DMS153 (cell line): ENCODE data around the gene MRPS25.

Experiments used
- DNase-seq: peaks from one replicate; lab custom pipeline; 2025; lab: John Stamatoyannopoulos, UW

Gene MRPS25

DNA sequence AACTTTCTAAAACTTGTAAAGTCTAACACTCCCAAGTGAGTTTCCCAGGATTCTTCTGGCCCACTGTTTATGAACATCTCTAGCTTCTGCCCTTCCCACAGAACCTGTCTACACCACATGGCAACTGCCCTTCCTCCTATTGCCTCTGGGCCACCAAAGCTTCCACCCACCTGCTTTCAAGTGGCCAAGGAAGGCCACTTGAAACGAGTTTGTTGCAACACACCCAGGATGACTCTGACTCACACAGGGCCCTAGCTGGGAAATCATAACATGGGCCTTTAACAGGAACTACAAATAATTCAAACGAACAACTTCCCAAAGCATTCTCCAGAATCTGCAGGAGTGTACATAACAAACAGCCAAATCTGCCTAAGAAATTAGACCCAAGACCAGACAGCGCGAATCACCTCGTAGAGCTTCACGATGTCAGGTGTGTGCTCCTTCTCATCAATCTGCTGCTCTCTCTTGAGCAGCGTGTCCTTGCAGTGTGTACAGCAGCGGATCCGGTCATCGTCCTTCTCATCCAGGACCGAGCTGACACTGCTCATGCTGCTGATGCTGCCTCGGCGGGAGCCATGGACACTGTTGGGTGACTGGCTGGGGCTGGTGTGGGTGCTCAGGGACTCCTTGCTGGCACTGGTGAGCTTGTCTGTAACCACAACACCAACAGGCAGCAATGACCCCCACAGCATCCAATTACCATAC lies 17.0 kb upstream of the MRPS25 start:
- no peak for DNase-seq

DNA sequence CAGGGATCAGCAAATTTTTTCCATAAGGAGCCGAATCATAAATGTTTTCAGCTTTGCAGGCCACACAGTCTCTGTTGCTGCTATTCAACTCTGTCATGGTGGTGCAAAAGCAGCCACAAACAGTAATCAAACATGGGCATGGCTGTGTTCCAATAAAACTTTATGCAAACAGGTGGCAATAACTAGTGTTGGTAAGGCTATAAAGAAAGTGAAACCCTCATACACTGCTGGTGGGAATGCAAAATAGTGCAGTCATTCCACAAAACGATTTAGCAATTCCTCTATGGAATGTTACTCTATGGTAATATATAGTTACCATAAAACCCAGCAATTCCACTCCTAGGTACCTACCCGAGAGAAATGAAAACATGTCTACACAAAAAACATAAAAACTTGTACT lies 14.0 kb upstream of the MRPS25 start:
- DNase-seq: no peak

DNA sequence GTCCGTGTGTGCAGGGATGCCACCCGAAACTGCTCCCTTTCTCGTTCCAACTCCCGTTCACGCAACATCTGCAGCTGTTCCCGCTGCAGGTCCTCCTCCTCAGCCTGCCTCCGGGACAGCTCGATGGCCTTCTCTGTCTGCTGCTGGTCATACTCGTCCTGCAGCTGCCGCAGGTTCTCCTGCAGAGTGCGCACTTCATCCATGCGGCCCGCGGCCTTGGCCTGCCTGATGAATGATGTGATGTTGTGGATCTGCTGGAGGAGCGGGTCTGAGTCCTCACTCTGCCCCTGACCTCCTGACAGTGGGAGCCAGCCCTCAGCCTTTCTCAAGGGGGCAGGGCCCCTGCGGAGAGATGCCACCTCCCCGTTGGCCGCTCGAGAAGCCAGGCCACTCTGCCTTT lies 9.4 kb upstream of the MRPS25 start:
- DNase-seq: no peak

DNA sequence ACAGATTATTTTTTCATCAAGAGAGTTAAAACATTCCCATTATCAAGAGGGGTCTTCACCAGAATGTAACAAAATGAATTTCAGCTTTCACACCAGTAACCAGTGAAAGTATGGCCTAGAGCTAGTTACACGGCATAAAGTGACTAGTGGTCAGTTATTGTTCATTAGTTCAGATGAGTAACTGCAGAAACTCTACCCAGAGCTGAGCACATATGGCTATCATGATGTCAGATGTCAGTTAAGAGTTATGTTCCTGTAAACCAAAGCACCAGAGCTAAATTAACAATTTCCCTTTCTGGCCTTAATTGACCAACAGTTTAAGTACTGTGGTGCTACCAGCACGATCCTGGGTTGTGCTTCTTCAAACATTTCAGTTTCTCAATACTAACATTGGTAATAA lies 6.6 kb upstream of the MRPS25 start:
- no peak for DNase-seq

DNA sequence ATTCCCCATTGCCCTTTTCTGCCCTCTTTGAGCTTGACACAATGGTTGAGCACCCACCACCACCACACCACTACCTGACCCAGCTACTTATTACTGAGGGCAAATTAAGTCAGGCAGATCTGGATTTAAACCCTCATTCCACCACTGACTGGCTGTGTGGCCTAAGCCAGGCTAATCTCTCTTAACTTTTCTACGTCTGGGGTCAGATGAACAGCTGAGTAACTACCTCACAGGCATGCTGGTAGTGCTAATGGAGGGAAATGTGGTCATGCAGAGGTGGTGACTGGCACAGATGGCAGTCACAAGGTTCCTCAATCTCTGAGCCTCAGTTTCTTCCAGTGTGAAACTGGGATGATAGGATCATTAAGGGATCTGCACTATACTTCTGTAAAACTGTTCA lies 4.3 kb upstream of the MRPS25 start:
- DNase-seq: no peak

DNA sequence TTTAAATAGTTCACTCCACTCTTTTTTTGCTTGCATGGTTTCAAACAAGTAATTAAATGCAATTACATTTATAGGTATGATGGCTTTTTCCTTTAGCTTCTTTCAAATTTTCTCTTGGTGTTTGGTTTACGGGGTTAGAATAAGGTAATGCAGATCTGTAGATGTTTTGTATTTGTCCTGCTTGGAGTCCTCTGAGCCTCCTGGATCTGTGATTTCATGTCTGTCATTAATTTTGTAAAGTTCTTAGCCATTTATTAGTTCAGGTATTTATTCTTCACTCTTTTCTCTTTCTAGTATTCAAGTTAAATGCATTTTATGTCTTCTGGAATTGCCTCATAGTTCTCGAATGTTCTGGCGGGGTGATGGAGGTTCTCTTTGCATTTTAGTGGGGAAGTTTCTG lies 1.4 kb upstream of the MRPS25 start:
- DNase-seq: no peak

DNA sequence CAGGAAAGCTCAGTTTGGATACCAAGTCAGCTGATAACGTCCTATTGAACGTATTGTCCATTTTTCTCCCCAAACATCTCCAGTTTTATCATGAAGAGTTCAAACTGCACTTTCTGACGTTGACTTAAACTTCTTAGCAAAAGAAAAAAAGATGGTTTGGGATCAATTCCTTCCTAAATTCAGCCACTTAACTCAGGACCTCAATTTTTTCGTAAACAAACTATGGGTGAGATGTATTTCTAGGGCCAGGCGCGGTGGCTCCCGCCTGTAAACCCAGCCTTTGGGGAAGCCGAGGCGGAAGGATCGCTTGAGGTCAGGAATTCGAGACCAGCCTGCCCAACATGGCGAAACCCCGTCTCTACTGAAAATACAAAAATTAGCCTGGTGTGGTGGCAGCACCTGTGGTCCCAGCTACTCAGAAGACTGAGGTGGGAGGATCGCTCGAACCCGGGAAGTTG lies 464 bp upstream of the MRPS25 start:
- no peak for DNase-seq

DNA sequence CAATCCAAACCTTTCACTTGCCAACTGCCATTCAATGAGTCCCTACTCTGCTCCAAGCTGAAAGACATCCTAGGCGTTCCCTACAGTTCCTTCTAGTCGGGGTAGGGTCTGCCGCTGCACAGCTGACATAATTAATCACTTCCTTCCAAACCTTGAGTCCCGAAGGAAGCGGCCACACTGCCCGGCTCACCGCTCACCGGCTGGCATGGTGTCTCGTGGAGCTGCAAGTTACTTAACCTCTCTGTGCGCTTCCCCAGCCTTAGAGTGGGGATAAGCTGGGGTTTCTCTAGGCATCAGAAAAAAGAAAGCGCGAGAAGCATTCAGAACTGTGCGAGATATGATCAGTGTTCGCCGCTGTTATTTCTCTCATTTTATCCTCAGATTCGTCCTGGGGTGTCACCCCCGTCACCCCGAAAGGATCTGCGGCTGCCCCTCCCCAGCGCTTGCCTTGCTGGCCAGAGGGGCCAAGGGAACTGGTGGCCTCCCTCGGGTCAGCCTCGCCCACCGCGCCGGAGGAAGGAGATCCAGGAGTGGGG lies 748 bp downstream of the MRPS25 start:
- DNase-seq: no peak

DNA sequence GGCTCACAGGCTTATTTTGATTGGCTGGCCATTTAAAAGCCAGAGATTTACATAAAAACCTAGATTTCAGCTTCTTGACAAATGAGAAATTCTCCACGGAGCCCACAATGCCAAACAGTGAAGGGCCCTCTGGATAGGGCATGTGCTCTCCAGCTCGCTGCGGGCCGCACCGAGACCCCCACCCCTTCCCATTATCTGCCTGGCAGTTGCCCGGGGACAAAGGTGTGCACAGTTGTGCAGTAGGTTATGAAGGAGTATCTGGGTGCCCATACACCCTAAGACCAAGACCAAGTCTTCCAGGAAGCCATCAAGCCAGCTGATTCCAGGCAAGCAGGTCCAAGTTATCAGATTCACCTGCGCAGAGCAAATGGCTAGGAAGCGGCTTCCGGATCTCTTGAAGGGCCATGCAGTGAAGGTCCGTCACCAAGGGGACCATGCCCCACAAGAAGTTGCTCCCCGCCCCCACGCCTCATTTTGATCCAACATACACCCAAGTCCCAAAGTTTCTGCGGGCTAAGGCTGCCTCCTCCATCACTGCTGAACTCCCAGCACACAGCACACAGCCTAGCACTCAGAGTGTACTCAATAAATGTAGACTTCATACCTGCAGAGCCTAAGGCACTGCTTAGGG lies 1.3 kb downstream of the MRPS25 start:
- no peak for DNase-seq

DNA sequence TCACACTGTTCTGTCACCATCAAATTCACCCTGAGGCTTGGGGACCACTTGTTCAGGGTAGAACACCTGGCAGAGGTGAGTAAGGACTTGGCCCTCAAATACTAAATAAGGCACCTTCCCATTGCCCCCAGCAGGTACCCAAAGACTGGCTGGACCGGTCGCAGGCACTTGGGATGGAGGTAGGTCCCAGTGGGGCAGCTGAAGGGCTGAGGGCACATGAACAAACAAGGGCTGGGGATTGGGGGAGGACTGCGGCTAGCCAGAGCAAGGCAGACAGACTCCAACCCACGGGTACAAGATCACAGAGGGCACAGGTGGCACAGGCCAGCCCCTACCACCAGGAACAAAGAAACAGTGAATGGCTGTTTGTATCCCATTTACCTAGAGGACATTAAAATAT lies 1.9 kb downstream of the MRPS25 start:
- no peak for DNase-seq

DNA sequence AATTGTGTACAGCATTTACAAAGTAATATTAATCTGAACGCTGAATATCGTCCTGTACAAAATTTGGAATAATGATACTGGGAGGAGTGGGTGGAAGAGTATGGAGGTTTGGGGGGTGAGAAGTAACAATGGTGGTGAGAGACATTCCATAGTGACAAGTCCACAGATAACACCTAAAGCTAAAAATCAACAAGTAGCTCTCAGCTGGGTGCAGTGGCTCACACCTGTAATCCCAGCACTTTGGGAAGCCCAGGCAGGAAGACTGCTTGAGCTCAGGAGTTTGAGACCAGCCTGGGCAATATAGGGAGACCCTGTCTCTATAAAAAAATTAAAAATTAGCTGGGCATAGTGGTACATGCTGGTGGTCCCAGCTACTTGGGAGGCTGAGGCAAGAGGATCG lies 5.1 kb downstream of the MRPS25 start:
- DNase-seq: no peak

DNA sequence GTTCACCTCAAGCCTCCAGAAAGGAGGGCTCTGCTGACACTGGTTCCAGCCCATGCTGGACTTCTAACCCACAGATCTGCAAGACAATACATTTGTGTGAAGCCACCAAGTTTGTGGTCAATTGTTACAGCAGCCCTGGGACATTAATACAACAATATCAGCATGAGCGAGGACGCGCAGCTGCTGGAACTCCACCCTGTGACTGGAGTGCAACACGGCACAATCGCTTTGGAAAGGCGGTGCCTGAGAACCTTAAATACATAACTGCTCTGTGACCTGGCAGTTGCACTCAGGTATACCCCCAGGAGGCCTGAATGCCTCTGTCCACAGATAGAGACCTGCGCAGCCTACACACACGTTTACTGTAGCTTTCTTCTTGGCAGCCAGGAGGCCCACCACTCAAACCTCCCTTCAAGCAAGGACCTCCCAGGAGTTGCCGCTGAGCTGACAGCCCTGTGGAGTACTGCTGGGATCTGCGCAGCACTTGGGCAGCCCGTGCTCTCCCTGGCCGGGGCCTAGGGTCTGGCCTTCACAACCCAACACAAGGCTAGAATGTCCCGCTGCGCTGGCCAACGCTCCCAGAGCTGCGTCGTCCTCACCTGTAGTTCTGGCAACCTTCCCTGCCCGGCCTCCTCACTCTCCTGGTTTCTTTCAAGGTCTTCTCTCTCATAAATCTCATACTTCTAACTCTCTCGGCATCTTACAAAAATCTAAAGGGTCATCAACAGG lies 8.3 kb downstream of the MRPS25 start:
- no peak for DNase-seq

DNA sequence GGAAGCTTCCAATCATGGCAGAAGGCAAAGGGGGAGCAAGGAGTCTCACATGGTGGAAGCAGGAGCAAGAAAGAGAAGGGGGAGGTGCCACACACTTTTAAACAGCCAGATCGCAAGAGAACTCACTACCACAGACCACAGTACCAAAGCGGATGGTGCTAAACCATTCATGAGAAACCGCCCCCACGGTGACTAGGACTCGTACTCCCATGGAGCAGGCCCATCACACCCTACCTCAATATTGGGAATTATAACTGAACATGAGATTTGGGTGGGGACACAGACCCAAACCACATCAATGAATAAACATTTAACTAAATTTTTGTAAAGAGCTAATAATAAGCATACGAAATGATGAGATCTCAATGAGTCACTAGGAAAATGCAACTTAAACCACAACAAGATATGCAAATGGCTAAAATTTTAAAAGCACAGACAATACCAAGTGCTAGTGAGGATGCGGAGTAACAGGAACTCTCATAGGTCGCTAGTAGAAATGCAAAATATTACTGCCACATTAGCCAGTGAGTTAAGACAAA lies 10.0 kb downstream of the MRPS25 start:
- DNase-seq: no peak

DNA sequence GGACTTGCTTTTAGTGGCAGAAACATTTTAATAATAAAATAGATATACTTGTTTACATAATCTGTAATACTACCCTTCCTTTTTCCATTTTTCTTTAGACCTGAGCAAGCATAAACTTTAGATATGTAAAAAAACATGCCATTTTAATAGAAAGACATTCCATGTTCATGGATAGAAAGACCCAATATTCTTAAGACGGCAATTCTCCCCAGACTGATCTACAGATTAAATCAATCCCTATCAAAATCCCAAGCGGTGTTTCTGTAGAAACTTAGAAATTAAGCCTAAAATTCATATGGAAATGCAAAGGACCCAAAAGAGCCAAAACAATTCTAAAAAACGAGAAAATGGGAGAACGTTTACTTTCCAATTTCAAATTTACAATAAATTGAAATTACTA lies 11.6 kb downstream of the MRPS25 start:
- no peak for DNase-seq

DNA sequence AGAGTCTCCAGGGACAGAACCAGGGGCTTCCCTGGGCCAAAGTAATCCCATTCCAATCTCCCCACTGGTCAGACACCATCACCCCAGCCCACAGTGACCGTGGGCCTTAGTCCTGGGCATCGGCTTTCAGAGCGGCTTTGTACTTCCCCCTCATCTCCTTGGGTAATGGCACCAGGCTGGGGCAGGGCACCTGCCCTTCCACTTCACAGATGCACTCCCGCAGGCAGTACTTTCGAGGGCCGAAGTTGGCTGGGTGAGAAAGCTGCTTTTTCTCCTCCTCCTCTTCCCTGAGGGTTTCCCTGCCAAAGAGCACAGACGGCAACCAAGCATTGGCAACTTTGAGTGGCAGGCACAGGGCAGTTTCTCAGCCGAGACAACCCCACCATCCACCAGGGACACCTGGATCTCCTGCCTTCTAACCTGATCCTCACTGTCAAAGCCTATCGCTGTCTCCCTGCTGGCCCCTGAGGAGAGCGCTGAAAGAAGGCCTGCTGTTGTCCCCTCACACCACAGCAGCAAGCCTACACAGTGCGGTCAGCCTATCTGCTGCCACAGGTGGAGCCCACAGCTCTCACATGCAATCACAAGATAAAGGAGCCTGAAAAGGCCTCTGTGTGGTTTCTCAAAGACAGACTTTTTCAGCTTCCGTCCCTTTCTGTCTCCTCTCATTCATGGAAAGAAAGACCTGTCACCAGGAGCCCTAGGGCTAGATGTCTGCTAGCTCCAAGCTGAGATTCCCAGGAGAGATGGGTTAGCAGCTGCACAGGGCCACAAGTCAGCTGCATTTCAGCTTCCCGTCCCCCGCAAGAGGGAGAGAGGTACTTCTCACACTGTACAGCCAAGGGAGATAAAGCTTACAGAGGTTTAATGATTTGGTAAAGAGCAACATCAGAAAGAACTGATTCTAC lies 12.5 kb downstream of the MRPS25 start:
- DNase-seq: no peak

DNA sequence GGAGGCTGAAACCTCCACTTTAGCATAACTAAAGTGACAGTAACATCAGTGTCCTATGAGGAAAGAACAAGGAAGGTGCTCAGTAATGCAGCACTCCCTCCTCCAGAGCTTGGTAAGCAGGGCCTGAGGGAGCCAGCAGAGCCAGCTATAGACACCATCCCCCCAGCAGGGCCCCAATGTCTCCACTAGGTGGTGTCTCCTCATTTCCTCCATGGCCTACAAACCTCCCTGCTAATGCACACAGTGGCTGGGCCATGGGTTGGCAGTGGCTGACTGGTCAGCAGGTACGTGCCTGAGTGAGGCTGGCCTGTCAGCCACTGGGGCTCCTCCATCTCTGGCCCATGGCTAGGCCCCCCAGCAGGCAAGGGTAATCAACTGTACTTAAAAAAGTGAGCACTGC lies 13.6 kb downstream of the MRPS25 start:
- DNase-seq: peak; percentile 2

DNA sequence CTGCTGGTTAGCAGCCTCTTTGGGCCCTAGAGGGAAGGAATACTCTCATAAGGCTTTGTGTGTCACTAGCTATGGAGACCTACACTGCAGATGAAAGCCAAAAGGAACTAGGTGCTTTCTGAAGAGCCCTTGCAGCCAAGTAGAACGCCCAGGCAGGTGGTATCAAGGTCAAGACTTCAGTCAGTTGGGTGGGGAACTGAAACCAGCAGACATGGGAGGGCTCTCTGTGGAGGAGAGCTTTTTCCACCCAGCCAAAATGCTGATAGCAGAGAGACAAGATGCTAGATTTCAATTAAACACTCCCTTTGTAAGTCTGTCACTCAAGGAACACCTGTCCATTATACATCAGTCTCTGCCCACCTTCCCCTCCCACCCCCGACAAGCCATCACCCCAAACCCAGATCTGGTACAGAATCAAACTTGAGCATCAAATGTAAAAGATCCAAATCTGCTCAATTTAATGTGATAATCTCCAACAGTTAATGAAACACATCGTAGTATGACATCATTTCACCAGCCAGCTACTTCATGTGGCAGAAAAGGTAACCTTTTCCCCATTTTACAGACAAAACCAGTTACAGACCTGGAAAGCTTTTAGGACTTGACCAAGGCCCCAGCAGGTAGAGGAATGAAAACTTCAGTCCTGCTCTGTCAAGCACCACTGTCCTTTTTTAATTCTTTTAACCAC lies 14.6 kb downstream of the MRPS25 start:
- no peak for DNase-seq

DNA sequence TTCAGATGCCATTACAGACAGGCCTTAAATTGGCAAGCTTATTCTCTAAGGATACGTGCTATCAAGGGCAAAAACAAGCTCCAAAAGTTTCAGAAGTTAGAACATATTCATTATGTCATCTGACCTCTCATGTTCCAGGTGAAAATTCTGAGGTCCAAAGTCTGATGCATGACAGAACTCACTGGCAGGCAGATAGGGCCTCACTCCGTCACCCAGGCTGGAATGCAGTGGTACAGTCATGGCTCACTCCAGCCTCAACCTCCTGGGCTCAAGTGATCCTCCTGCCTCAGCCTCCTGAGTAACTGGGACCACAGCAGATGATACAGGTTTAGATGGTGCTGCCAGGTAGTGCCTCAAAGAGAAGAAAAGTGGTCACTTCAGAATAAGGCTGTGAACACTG lies 15.5 kb downstream of the MRPS25 start:
- no peak for DNase-seq

DNA sequence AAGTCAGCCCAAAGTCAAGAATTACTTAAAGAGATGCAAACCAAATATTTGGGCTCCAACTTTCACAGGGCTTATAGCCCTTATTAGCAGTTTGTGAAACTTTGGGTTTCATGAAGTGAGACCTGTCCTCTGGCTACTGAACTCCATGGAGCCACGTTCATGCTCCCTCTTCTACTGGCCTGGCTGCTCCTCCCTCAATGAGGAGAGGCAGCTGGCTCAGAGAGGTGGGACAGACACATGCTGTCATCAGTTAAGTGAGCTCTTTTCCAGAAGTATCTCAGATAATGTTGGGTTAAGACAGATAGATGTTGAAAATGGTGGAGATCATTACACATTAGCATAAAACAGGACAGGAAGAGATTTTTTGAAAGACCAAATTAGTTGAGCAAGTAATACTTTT lies 19.4 kb downstream of the MRPS25 start:
- no peak for DNase-seq

DNA sequence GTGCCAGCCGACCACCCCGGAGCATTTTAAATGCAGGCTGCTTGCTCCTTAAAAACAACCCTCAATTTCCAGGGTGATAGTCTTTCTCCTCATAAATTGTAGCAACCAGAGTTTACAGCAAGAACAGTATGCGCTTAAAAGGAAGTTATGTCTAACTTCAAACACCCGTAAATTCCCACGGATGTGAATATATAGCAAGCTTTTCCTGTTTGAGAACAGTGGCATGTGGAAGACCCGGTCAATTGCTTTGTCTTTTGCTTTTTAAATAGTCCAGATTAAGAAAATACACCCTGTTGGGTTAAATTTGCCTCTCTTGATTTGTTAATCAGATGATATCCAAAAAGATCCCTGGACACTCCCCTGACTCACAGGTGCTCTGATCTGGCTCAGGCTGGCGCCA lies 20.8 kb downstream of the MRPS25 start:
- DNase-seq: no peak
